Left kidney (tissue), 2 donors: ENCODE measurements around the gene DPH7. TPM values are rescaled to one million over a fixed set of nuclear protein-coding genes. Genes with fewer than 3 reads are reported as not detected.
"Not testable (repeated sequence)": the region's sequence is repeated elsewhere in the genome, so short reads cannot be mapped to it uniquely, and the experiment has no call there.

Experiments used
- DNase-seq: peaks from one replicate; pipeline ENCODE4 v3.0.0-alpha.2; 2013
- polyA plus RNA-seq: library from polyadenylated mRNA; unstranded; fragments of 120-200 nt; gene quantifications from one replicate; pipeline ENCODE4 v1.2.1, GENCODE V29; 2013; ENCODE audit not compliant: insufficient read length

Gene DPH7
- polyA plus RNA-seq, 1 donor: 55.2 TPM

DNA sequence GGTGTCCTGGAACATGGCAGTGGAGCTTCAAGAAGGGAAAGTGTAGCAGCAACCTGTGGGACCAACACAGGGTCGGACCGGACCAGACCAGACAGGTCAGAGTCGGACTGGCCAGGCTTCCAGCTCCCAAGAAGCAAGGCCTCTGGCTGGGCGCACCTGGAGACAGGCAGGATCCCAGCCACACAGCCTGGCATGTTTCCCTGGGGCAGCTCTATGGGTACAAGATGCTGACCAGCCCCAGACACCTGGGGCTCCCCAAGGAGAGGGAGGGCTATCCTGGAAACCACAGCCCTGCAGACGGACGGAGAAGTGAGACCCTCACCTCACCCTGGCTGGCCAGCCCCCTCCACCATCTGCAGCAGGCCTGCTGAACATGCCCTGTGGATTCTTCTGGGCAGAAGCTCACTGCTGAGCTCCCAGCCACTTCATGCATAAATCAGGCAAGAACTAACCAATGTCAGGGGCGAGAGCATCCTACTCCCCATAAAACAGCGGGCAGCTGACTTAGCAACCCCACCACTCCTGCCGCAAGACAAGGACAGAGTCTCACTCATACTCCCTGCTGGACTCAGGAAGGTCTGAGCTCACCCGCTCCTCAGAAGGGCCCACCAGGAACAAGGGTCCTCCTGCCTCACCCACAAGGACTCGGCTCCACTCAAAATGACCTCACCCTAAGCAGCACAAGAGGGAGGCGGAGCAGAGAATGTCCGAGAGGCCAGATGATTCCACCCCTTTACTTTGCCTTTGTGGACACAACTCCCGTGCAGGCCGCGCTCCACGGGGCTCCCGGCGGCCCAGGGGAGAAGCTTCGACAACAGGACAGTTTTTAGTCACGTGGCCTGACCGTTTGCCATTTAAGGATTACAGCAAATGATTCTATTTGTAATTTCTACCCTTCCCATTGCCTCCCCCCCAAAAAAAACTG is 2.9 kb upstream of the DPH7 start:
- DNase-seq: no peak

DNA sequence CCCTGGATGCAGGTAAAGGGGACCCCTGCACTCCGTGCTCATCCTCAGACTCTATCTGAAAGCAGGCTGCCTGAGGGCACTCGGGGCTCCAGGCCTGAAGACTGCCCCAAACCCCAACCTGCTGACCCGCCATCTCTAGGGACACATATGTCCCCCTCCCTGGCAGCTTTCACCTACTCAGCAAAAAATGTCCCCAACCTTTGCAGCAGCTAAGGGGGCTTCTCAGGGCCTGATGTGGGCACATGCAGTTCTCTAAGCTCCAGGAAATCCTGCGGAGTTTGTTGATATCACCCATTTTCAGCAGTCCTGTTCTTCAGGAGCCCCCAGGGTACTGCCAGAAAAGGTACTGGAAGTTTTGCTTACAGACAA is 2.2 kb upstream of the DPH7 start:
- no peak for DNase-seq

DNA sequence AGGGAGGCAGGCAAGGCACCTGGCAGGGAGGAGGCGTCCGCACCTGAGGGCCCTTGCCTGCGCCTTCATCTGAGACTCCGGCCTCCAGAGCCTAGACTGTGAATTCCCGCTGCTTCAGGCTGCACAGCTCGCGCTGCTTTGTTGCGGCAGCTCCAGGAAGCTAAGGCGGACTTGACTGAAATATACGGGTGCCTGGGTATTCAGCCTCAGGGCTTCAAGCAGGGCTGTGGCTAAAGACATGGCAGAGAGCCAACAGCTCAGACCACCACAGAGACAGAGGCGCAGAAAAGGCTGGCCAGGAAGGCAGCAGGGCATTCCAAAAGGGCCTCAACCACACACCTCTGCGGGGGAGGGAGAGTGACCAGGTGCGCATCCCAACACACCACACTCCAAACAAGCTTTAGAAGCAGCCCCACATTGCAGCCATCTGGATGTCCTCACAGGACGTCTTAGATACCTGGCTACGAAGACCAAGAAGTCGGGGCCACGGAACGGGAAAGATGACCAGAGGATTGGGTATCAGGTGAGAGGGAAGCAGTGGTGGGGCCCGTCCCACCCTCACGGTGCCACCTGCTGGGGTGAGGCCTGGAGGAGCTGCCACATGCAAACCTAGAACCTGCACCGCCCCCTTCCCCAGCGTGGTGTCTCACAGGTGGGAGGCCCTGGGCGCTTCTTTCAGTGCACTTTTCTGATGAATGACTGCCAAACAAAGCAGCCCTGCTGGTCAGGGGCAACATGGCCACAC is 1.7 kb upstream of the DPH7 start:
- no peak for DNase-seq

DNA sequence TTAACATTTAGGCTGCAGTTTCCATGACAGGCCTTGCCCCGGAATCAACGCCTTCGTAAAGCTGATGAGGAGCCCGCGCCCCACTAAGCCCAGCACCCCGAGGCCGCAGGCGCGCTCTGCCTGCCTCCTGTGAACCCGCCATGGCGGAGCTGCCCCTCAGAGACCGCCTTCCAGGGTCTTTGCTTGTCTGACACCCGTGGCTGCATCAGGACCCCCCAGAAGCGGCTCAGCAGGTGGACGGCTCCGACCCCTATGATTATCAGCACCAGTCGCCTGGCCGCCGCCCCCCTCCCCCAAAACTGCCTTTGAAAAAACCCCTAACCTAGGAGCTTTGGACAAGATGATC is 507 bp upstream of the DPH7 start:
- no peak for DNase-seq

DNA sequence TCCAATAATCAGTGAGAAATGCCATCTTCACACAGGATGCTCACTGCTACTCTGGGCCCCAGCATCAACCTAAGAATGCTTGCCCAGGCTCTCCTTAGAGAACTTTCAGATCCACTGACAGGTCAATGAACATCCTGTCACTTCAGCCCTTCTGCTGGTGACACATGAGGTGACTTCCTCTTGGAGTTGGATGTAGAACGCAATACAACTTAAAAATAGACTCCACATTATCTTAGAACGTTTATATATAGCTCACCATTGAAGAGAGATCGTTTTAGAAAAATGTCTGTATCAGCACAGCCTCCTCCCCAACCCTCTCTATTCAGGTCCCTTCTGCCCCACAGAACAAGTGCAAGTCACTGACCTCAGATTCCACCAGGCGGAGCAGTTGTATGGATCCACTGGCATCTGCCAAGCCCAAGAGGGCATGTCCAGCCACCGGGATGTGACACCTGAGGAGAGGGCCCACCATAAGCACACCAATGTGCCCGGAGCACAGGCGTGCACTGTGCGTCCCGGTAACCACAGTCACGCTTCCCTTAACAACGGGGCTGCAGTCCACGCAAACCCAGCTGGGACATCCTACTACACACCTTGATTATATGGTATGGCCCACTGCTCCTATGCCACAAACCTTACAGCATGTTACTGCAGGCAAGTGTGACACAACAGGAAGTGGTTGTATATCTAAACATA is 2.9 kb downstream of the DPH7 start:
- DNase-seq: no peak

DNA sequence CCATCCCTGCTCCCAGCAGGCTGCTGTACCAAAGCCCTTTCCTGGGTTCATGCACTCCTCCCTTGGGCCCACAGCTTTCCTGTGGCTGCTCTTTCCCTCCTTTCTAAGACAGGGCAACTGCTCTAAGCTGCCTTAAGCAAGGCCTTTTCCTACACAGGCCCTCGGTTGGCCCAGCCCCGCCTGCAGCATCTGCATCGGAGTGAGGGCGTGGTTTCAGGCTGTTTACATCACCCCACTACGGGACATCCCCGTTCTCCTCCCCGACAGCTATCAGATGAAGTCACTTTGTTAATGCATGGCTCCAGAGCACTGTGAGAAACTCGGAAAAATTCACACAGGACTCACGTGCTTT is 3.4 kb downstream of the DPH7 start:
- no peak for DNase-seq

DNA sequence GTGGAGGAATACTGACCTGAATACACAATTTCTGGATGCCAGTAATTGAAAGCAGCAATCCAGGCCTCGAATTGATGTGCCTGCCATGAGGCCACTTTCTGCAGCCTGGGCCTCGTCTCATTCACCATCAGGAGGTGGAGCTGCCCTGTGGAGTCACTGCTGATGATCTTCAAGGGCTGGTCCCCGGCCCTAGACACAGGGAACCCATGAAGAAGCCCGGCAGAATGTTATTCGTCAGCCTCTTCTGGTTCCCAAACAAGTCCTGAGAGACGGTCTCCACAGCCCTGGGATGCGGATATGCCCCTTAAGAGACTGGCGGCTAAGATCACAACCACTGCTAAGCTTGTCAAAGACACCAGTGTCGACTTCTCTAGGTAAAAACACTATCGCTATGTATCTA is 4.5 kb downstream of the DPH7 start:
- no peak for DNase-seq

DNA sequence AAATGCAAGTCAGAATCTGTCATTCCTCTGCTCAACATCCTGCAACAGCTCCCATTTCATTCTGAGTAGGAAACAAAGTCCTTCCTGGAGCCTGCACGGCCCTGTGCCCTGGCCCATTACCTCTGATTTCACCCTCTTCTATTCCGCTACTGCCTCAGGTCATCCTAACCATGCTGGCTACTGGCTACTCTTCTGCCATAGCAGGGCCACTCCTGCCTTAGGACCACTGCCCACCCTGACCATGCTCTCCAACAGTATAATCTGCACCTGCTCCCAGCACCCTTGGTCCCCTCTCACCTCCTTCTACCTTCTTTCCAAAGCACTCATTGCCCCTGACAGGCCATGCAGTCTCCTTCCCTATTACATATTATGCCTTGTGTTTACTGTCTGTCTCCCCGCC is 8.2 kb downstream of the DPH7 start:
- DNase-seq: no peak

DNA sequence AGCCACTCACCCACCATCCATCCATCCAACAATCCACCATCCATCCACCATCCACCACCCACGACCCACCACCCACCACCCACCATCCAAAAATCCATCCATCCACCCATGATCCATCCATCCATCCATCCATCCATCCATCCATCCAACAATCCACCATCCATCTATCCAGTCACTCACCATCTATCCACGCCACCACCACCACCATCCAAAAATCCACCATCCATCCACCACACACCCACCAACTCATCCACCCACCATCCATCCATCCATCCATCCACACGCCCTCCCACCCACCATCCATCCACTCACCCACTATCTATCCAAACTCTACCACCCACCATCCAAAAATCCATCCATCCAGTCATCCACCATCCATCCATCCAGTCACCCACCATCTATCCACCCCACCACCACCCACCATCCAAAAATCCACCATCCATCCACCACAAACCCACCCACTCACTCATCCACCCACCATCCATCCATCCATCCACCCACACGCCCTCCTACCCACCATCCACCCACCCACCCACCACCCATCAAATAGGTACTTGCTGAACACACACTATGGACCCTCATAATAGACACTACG is 9.0 kb downstream of the DPH7 start:
- no peak for DNase-seq

DNA sequence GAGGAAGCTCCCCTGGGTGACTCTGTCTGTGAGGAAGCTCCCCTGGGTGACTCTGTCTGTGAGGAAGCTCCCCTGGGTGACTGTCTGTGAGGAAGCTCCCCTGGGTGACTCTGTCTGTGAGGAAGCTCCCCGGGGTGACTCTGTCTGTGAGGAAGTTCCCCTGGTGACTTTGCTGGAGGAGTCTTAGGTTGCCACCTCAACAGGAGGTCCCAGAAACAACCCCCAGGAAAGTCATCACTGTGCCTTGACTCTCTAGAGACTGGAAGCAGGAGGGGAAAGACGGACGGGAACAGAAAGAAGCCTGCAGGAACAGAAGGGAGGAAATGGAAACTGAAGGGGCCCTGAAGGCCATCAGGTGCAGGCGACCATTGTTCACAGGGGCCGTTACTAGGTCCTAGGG is 10.3 kb downstream of the DPH7 start:
- DNase-seq: not testable (repeated sequence)

DNA sequence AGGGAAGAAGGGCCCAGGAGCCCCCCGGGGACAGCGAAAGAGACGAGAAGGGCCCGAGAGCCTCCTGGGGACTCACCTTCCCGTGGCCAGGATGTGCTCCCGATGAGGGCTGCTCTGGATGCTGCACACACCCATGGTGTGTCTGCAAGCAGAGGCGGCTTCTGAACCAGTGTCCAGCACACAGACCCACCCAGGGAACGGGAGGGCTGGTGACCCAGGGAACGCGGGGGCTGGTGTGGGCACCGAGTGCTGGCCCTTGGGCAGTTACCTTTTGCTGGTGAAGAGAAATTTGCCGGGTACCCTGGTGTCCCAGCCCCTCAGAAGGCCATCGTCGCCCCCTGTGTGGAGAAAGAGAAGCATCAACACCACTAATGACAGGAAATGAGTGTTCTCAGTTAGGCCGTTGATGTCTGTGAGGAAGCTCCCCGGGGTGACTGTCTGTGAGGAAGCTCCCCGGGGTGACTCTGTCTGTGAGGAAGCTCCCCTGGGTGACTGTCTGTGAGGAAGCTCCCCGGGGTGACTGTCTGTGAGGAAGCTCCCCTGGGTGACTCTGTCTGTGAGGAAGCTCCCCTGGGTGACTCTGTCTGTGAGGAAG is 13.8 kb downstream of the DPH7 start:
- DNase-seq: no peak

DNA sequence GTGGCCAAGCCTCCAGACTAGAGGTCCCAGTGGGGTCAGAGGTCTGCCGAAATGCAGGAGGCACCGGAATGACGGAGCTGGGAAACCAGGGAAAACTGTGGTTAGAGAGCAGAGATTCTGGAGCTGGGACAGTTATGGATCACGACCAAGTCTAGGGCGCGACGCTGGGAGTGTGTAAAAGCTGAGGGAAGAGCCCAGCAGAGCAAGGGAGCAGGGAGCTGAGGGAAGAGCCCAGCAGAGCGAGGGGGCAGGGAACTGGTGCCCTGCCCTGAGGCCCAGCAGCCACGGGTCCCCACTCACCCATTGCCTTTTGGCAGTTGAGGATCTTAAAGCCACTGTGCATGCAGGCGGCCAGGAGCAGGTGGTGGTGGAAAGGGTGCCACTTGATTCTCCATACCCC is 14.6 kb downstream of the DPH7 start:
- no peak for DNase-seq

DNA sequence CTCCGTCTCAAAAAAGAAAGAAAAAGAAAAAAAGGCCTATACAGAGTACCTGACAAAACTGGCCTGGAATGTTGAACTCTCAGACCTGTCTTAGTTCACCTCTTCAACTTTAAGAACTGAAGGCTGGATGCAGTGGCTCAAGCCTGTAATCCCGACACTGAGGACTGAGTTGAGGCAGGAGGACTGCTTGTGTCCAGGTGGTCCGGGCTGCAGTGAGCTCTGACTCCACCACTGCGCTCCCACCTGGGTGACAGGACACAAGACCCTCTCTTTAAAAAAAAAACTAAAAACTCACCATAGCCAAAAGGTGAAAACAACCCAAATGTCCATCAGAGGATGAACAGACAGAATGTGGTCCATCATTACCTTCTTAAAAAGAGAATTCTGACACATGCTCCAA is 20.6 kb downstream of the DPH7 start:
- no peak for DNase-seq

DNA sequence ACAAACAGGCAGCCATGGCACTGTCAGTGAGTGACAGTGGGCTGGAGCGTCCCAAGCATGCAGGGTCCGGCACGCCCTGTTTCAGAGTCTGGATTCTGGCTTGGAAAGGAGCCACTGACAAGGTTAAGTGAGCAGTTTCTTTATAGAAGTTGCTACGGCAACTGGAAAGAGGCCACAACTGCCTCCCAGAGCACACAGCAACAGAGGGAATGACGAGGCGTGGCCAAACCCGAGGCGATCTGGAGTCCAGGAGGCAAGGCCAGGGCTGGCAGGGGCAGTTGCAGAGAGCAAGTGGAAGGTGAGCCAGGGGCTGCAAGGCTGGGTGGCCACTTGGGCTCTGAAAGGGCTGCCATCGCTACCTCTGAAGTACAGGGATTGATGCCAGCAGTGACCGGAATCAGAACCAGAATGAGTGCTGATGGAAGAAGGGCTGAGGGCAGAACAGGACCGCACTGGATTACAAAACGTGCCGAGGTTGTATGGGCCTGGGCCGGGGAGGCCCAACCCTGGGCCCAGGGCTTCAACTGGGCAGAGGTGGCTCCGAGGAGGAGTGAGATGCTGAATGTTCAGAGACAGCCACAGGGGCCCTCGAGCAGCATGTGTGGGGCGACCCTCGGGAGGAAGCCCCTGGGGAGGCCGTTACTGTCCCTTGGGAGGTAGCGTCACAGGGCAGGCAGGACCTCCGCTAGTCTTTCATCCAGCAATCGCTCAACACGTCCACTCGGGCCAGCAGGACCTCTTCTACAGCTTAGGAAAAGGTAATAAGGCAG is 22.5 kb downstream of the DPH7 start:
- DNase-seq: no peak

DNA sequence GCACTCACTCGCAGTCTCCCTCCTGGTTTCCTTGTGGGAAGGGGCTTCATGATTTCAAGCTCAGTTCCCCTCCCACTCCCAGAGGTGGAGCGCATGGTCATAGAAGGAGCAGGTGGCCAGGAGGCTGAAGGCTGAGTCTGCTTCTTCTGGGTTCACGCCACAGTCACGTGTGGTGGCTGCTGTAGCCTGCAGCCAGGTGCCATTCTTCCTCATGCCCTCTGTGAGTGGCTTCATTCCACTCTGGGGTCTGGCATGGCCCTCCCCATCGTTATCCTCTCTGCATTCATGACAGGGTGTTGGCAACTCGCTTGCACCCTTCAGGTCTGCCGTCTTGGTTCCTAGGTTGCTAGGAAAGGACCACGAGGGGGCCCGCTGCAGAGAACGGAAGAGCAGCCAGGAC is 23.5 kb downstream of the DPH7 start:
- DNase-seq: no peak

DNA sequence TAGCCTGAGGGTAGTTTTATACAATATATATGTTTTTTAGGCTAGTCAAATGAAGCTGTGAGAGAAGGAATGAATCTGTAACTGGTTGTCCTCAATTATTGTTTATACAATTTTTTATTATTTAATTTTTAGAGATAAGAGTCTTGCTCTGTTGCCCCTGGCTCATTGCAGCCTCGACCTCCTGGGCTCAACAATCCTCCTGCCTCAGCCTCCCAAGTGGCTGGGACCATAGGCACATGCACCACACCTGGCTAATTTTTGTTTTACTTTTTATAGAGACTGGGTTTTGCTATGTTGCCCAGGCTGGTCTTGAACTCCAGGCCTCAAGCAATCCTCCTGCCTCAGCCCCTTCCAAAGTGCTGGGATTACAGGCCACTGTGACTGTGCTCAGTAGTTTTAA is 24.4 kb downstream of the DPH7 start:
- DNase-seq: no peak

DNA sequence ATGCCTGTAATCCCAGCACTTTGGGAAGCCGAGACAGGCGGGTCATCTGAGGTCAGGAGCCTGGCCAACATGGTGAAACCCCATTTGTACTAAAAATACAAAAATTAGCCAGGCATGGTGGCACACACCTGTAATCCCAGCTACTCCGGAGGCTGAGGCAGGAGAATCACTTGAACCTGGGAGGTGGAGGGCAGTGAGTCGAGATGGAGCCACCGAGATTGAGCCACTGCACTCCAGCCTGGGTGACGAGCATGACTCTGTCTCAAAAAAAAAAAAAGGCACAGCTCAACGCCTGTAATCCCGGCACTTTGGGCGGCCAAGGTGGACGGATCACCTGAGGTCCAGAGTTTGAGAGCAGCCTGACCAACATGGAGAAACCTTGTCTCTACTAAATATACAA is 25.1 kb downstream of the DPH7 start:
- not testable (repeated sequence) for DNase-seq

DNA sequence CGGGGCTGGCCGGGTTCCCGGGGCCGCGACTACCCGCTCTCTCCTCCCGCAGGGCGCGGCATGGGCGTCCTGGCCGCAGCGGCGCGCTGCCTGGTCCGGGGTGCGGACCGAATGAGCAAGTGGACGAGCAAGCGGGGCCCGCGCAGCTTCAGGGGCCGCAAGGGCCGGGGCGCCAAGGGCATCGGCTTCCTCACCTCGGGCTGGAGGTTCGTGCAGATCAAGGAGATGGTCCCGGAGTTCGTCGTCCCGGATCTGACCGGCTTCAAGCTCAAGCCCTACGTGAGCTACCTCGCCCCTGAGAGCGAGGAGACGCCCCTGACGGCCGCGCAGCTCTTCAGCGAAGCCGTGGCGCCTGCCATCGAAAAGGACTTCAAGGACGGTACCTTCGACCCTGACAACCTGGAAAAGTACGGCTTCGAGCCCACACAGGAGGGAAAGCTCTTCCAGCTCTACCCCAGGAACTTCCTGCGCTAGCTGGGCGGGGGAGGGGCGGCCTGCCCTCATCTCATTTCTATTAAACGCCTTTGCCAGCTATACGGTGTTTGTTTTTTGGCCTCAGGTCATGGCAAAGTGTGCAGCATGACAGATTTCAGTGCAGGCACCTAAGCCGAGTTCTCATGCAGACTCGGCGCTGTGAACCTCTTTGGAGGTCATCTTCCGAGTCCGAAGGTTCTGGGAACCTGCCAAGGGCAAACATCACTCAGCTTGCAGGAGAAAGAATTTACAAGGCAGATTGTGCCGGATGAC is 26.5 kb downstream of the DPH7 start:
- no peak for DNase-seq

DNA sequence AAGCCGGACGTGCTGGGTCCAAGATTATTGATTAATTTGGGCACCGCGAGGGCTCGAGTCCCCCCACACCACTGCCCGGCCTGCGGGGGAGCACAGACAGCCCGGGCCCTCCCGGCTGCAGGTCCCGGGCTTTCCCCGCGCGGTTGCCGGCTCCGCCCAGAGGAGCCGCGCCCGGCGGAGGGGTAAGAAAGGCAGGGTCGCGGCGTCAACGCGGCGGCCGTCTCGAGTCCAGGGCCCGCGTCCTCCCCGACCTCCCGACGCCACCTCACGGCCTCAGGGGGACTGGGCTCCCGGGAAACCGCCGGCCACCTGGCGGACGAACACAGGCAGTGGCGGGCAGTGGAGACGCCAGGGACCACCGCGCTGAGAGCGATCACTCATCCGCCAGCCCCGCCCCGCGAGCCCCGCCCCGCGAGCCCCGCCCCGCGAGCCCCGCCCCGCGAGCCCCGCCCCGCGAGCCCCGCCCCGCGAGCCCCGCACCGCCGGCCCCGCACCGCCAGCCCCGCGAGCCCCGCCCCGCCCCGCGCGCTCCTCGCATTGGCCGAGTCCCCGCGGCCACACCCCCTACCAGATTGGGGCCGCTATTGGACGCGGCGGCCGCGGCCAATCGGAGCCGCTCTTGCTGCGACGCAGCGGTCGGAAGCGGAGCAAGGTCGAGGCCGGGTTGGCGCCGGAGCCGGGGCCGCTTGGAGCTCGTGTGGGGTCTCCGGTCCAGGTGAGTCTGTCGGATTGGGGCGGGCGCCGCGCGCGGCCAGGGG is 27.3 kb downstream of the DPH7 start, which contains the start of gene MRPL41:
MRPL41 (plus strand) TSS at position 616 of the 758 bp plus-strand sequence. CDS start 203 bp downstream, outside the sequence.
- DNase-seq: peak; percentile 79

DNA sequence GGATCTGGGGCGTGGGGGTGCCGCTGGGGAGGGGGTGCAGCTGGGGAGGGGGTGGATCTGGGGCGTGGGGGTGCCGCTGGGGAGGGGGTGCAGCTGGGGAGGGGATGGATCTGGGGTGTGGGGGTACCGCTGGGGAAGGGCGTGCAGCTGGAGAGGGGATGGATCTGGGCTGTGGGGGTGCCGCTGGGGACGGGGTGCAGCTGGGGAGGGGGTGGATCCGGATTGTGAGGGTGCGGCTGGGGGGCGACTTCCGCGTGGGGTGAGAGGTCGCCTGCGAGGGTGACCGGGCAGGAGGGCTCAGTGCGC is 27.8 kb downstream of the DPH7 start:
- not testable (repeated sequence) for DNase-seq
